Measurements from ENCODE around the gene UBXN10.
"Not testable (repeated sequence)": the region's sequence is repeated elsewhere in the genome, so short reads cannot be mapped to it uniquely, and the experiment has no call there.

The UBXN10 gene

GRCh38 chr1:20200966-20201365 lies 15.1 kb downstream of the UBXN10 start:
- DNase-seq (ENCODE audit: low read depth in 2 of 2): no peak

GRCh38 chr1:20202166-20202565 lies 16.3 kb downstream of the UBXN10 start:
- DNase-seq (ENCODE audit: low read depth in 2 of 2): no peak

DNA sequence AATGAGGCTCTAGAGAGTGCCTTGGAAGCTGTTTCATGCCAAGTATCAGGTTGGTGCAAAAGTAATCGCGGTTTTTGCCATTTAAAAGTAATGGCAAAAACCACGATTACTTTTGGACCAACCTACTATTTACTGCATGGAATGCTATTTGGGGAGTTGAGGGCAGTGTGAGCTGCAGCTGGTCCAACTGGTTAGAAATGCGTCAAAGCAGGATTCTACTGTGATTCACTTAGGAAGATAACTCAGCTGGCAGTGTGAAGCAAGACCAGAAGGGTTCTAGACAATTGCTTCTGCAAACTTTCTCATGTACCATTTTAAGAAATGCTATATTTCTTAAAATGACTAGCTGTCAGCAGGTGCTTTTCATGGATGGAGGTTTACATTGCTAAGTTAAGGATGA lies 21.6 kb downstream of the UBXN10 start:
- no peak for DNase-seq (ENCODE audit: low read depth in 2 of 2)

- no peak for DNase-seq (ENCODE audit: low read depth in 2 of 2)
Measured at GRCh38 chr1:20209471-20209870, 23.6 kb downstream of the UBXN10 start.

GRCh38 chr1:20210736-20211460 lies 25.0 kb downstream of the UBXN10 start:
- DNase-seq (ENCODE audit: low read depth in 2 of 2): no peak

DNA sequence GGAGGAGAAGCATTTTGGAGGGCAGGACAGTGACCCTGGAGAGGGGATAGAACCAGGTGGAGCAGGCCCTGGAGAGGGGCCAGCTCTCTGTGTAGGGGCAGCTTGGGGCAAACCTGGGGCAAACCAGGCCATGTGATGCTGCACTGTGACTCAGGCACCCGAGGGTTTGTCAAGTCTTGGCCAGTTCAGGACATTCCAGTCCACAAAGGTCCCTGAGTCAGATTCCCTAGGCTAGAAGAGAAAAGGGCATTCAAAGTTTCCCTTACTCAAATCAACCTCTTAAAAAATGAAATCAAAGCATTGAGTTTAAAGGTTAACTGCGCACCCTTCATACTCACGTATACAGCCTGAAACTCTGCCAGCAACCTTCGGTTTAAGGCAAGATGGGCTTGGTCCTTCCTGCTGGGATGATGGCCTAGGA lies 25.6 kb downstream of the UBXN10 start:
- no peak for DNase-seq (ENCODE audit: low read depth in 2 of 2)

- DNase-seq (ENCODE audit: low read depth in 2 of 2): no peak
Measured at GRCh38 chr1:20212085-20212684, 26.3 kb downstream of the UBXN10 start.

DNA sequence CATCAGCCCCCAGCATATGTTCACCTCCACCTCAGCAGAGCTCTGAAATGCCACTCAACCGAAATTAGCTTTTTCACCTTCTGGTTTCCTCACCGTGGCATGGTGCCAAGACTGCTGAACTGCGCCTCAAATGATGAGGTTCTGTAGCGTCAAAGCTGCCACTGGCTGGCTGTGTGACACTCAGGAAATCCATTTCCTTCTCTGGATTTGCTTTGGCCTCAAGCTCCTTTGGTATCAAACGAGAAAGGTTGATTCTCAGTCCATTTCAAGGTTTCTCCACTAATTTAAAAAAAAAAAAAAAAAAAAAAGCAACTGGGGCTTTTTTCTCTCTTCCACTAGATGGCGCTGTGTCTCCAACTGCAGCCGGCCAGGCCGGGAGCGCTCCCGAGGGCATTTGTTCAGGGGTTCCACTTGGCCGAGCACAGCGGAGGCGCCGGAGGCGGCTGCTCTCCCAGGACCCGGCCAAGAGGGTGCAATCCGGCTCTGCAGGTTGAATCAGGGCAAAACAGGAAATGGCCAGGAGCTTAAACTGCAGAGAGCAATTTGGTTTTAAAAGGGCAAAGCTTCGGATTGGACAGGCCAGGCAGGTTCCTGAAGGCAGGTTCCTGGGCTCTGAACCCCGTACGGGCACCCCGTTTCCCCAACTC lies 26.9 kb downstream of the UBXN10 start:
- peak; percentile 34 to 35 for DNase-seq (ENCODE audit: low read depth in 2 of 2)

DNA sequence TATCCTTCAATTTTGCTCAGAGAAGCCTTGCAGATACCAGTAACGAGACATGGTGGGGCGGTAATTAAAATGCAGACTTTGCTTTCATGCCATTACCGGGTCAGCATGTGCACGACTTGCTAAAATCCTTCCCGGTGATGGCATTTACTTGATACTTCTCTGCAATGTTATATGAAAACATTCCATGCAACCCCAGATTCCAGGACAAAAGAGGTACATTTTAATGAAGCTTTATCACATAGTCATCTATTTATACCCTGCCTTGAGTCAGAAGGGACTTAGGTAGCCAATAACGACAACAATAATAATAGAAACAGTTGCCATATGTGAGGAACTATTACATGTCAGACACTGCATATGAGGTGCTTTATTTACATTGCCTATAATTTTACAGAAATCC lies 29.8 kb downstream of the UBXN10 start:
- no peak for DNase-seq (ENCODE audit: low read depth in 2 of 2)

DNA sequence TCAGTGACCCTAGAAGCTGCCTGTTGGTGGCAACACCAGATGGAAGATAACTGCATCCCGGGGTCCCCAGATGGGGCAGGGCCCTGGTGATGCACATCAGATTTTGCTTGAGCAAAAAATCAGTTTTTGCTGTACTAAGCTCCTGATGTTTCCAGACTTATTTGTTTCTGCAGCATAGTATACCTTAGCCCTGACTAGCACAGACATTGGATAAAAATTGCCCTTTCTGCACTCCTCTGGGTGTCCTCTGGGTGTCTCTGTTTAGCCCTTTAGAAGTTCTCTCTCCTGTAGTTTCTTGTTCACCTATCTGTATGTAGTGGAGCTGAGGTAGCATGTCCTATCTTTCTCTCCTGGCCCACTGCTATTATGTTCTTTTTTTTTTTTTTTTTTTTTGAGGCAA lies 30.7 kb downstream of the UBXN10 start:
- no peak for DNase-seq (ENCODE audit: low read depth in 2 of 2)

DNA sequence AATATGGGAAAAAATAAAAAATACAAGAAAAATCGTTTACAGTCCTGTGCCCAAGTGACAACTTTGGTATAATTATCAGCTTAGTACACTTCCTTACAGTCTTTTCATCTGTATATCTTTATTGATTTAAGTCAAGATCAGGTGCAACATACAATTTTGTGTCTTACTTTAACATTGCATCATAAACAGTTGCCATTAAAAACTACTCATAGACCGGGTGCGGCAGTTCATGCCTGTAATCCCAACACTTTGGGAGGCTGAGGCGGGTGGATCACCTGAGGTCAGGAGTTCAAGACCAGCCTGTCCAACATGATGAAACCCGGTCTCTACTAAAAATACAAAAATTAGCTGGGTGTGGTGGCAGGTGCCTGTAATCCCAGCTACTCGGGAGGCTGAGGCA lies 33.2 kb downstream of the UBXN10 start:
- DNase-seq (ENCODE audit: low read depth in 2 of 2): not testable (repeated sequence)

DNA sequence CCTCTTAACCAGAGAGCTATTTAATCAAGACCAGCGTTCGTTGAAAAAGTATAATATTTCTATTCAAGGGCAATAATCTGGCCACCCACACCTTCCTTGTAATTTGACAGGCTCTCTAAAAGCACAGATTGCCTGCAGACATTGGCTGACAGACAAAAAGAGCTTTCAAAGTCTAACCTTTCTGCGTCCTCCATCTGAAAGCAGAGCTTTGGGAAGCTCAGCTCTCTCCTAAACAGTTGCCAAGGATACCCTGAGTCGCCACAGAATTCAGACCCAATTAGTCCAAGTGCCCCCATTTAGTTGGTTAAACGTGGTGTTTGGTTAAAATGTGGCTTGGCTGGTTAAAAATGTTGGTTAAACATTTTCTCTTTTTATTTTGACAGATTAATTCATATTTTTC lies 34.1 kb downstream of the UBXN10 start:
- DNase-seq (ENCODE audit: low read depth in 2 of 2): no peak

DNA sequence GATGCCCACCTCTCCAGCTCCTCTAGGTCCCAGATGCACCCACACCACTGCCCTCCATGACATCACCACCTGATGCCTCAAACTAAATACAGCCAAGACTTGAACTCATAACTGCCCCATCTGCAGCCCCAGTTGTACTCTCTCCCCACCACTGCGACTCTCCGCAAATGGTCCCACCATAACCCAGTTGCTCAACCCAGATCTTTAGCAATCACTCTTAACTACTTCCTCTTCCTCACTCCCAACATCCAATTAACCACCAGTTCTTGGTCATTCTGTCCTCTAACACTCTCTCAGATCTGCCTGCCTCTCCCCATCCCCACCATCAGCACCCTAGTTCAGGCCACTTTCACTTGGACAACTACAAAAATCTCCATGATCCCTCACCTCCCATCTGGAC lies 37.2 kb downstream of the UBXN10 start:
- DNase-seq (ENCODE audit: low read depth in 2 of 2): no peak

DNA sequence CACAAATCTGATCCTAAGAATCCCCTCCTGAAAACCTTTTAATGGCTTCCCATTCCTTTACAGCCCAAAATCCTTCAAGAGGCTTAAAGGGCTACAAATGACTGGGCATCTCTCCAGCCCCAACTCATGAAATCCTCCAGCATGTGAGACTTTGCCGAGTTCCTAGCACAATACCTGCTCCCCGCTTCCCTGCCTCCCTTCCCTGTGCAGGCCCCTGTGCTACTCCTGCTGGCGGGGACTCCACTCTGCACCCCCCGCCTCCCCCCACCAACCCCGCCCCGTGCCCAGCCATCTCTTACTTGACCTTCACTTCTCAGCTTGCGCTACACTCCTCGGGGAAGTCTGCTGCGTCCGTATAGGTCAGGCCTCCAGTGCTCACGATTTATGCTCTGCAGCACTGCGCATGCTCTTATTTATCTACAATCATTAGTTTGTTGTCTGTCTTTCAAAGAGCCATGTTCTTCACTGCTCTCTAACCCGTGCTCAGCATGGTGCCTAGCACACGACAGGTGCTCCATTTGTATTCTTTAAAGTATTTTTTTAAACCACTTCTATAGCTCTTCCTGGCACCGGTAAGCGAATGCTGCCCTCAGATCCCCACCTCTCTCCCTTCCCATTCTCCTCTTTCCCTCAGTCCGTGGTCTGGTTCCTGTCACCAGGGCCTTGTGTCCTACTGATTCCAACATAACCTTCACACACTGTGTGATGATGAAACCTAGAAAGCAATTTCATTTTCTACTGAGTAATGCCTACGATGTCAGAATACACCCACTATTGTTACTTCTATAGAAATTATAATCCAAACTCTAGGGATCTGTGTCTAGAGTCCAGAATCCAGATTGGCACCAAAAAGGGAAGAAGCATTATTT lies 37.9 kb downstream of the UBXN10 start:
- no peak for DNase-seq (ENCODE audit: low read depth in 2 of 2)

- DNase-seq (ENCODE audit: low read depth in 2 of 2): no peak
Measured at GRCh38 chr1:20224546-20224945, 38.6 kb downstream of the UBXN10 start.

DNA sequence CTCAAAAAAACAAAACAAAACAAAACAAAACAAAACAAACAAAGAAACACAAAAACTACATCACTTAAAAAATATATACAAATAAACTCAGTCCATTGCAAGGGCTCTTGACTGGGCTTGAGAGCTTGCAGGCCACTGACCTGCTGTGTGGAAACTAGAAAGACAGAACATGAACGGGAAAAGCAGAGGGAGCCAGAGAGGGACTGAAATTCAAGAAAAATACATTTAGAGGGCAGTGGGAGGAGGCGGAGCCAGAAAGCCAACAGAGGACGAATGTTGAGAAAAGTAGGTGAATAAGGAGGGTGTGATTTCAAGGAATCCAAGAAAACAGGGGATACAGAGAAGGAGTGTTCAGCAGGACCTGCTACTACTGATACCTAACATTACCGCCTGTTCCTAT lies 41.8 kb downstream of the UBXN10 start:
- DNase-seq (ENCODE audit: low read depth in 2 of 2): no peak

DNA sequence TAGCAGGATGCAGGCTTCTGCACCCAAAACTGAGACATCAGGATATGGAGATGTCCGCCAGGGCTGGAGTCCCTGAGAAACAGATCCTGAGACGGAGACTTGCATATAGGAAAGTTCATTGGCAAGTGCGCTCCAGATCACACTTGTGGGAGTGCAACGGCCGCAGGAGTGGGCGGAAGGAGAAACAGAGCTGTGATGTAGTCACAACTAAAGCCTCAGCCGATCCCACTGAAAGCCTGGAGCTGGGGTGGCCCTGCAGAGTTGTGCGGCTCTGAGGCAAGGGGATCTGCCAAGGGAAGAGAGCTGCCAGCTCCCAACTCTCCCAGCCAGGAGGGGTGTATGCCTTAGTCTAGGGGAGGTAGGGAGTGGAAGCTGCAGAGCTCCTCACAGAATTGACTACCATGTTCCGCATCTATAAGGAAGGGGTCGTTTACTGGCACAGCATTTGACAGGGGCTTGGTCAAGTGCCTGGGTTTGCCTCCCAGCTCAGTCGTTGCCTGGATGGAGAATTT lies 42.5 kb downstream of the UBXN10 start:
- DNase-seq (ENCODE audit: low read depth in 2 of 2): no peak

DNA sequence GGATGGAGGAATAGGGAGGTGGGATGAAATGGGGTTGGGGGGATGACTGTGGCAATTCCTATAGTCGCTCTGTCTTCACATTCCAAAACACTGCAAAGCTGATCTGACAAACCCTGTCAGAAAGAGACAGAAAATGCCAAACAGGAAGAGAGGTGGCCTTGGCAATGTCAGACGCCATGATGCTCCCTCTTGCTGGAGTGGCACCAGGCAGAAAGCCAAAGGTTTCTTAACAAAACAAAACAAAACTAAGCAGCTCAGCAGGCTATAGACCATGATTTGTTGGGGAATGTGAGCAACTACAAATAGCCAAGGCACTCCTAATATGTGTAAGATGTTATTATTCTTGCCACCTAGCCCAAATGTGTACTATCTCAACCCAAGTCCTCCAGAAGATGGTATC lies 43.3 kb downstream of the UBXN10 start:
- DNase-seq (ENCODE audit: low read depth in 2 of 2): no peak

GRCh38 chr1:20232564-20232963 lies 46.7 kb downstream of the UBXN10 start:
- DNase-seq (ENCODE audit: low read depth in 2 of 2): not testable (repeated sequence)

DNA sequence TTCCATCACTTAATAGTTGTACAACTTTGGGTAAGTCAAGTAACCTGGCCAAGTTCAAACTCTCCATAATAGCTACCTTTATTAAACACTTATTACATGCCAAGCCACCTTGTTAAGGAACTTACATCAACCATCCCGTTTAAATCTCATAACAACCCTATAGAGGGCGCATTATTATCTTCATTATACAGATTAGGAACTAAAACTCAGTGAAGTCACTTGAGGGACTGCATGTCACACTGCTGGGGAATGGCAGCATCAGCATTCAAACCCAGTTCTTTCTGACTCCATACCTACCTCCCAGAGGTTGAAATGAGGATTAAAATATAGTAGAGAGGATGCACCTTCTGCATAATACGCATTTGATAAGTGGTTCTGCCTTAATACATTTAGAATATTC lies 47.5 kb downstream of the UBXN10 start:
- DNase-seq (ENCODE audit: low read depth in 2 of 2): no peak

DNA sequence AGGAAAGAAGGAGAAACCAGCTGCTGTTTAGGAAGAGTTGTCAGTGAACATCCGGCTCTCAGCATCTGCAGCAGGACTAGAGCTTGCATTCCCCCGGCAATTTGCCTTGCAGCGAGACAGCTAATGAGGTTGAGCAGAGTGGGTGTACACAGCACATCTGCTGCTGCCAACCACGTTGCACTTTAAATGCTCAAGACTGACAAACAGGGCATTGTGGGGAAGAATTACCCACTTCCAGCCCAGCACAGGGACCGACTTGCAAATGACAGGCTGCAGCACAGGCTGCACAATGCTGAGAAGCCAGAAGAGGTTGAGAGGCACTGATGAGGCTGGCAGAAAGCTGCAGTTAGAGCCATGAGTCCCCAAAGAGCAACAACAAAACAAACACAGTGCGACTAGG lies 48.0 kb downstream of the UBXN10 start:
- no peak for DNase-seq (ENCODE audit: low read depth in 2 of 2)
